ENCODE measurements around the gene ENTPD6.
"Not testable (repeated sequence)": the region's sequence is repeated elsewhere in the genome, so short reads cannot be mapped to it uniquely, and the experiment has no call there.

ENTPD6 gene

GRCh38 chr20:25195014-25195961 is at the start of gene ENTPD6:
Gene ENTPD6 (plus strand): TSS chr20:25195712. CDS start chr20:25206537, 10,825 bp downstream.
- peak; percentile 59 for DNase-seq

GRCh38 chr20:25146976-25147375 is 48.5 kb upstream of the ENTPD6 start:
- DNase-seq = no peak

GRCh38 chr20:25147716-25148115 is 47.8 kb upstream of the ENTPD6 start:
- DNase-seq = no peak

GRCh38 chr20:25148181-25148981 is 47.1 kb upstream of the ENTPD6 start:
- no peak for DNase-seq

- DNase-seq = no peak
Measured at GRCh38 chr20:25148982-25149846, 46.3 kb upstream of the ENTPD6 start.

GRCh38 chr20:25150016-25150415 is 45.5 kb upstream of the ENTPD6 start:
- no peak for DNase-seq

- no peak for DNase-seq
Measured at GRCh38 chr20:25158043-25158442, 37.5 kb upstream of the ENTPD6 start.

GRCh38 chr20:25160467-25160866 is 35.0 kb upstream of the ENTPD6 start:
- DNase-seq = no peak

GRCh38 chr20:25160897-25161296 is 34.6 kb upstream of the ENTPD6 start:
- DNase-seq = no peak

GRCh38 chr20:25165128-25165527 is 30.4 kb upstream of the ENTPD6 start:
- no peak for DNase-seq

GRCh38 chr20:25166105-25166782 is 29.3 kb upstream of the ENTPD6 start:
- not testable (repeated sequence) for DNase-seq

GRCh38 chr20:25173321-25173720 is 22.2 kb upstream of the ENTPD6 start:
- DNase-seq = no peak

GRCh38 chr20:25173886-25174308 is 21.6 kb upstream of the ENTPD6 start:
- DNase-seq = no peak

- no peak for DNase-seq
Measured at GRCh38 chr20:25176184-25176583, 19.3 kb upstream of the ENTPD6 start.

GRCh38 chr20:25177890-25178321 is 17.6 kb upstream of the ENTPD6 start:
- DNase-seq = no peak

GRCh38 chr20:25178563-25179438 is 16.7 kb upstream of the ENTPD6 start:
- no peak for DNase-seq

- DNase-seq = no peak
Measured at GRCh38 chr20:25179439-25180089, 15.9 kb upstream of the ENTPD6 start.

- not testable (repeated sequence) for DNase-seq
Measured at GRCh38 chr20:25184391-25184790, 11.1 kb upstream of the ENTPD6 start.

GRCh38 chr20:25187220-25187619 is 8.3 kb upstream of the ENTPD6 start:
- no peak for DNase-seq

- no peak for DNase-seq
Measured at GRCh38 chr20:25187635-25188034, 7.9 kb upstream of the ENTPD6 start.
